Liver (tissue), 9 donors: ENCODE results near the gene SHC3. TPM values are rescaled to one million over a fixed set of nuclear protein-coding genes. Genes with fewer than 3 reads are reported as not detected.
A peak's percentile ranks its signal among the peaks of the same experiment; 100 is the strongest.

Experiments
- DNase-seq: peaks from one replicate; pipeline ENCODE4 v3.0.0-alpha.2; 2017; ENCODE audit warnings: low spot score
- H3K27ac ChIP-seq, 2 donors: one replicate each; pipeline ENCODE4 v1.7.0; 2013; ENCODE audit warnings: inconsistent platforms in 2 of 2, low read length in 2 of 2, control low read depth in 1 of 2, low read depth in 1 of 2, mild to moderate bottlenecking in 1 of 2
- H3K27me3 ChIP-seq, 4 donors: one replicate each; pipeline versions ENCODE4 v1.6.1 to v1.7.0; 2013; ENCODE audit warnings: low read length in 3 of 4, inconsistent platforms in 1 of 4, mild to moderate bottlenecking in 1 of 4, moderate library complexity in 1 of 4; ENCODE audit not compliant: control insufficient read depth in 4 of 4, insufficient read depth in 4 of 4
- H3K36me3 ChIP-seq, 4 donors: one replicate each; pipeline versions ENCODE4 v1.6.1 to v1.7.0; 2013; ENCODE audit warnings: low read length in 3 of 4, mild to moderate bottlenecking in 3 of 4, low read depth in 1 of 4, moderate library complexity in 1 of 4; ENCODE audit not compliant: control insufficient read depth in 4 of 4, insufficient read depth in 3 of 4
- H3K4me1 ChIP-seq, 4 donors: one replicate each; pipeline versions ENCODE4 v1.6.1 to v1.7.0; 2013; ENCODE audit warnings: low read length in 3 of 4, mild to moderate bottlenecking in 3 of 4, moderate library complexity in 1 of 4; ENCODE audit not compliant: control insufficient read depth in 4 of 4, insufficient read depth in 4 of 4
- H3K4me3 ChIP-seq, 3 donors: one replicate each; pipeline versions ENCODE4 v1.6.1 to v1.7.0; 2013; ENCODE audit warnings: low read length in 3 of 3, control low read depth in 1 of 3, low read depth in 1 of 3, mild to moderate bottlenecking in 1 of 3
- H3K9ac ChIP-seq, 2 donors: one replicate each; pipeline ENCODE4 v1.7.0; 2013; ENCODE audit warnings: low read length in 2 of 2, mild to moderate bottlenecking in 2 of 2, moderate library complexity in 2 of 2, control low read depth in 1 of 2, low read depth in 1 of 2
- H3K9me3 ChIP-seq, 4 donors: one replicate each; pipeline versions ENCODE4 v1.6.1 to v1.7.0; 2013; ENCODE audit warnings: low read length in 3 of 4; ENCODE audit not compliant: control insufficient read depth in 4 of 4
- EGR1 ChIP-seq, 2 donors: IDR thresholded peaks; 2 replicates each; pipeline ENCODE4 v1.6.1; 2016 to 2018; ENCODE audit warnings: antibody characterized with exemption in 2 of 2, low read depth in 2 of 2
- FOXA1 ChIP-seq: IDR thresholded peaks from 2 replicates; pipeline ENCODE4 v1.6.1; 2016; ENCODE audit warnings: antibody characterized with exemption
- FOXA2 ChIP-seq: IDR thresholded peaks from 2 replicates; pipeline ENCODE4 v1.6.1; 2016; ENCODE audit warnings: antibody characterized with exemption
- GABPA ChIP-seq, 2 donors: IDR thresholded peaks in 1 of 2; conservative IDR thresholded peaks in 1 of 2; 2 replicates each; pipeline ENCODE4 v1.6.1; 2016; ENCODE audit warnings: antibody characterized with exemption in 2 of 2, mild to moderate bottlenecking in 1 of 2, moderate library complexity in 1 of 2
- HNF4A ChIP-seq, 2 donors: conservative IDR thresholded peaks; 2 replicates each; pipeline ENCODE4 v1.6.1; 2016; ENCODE audit warnings: antibody characterized with exemption in 2 of 2, mild to moderate bottlenecking in 2 of 2
- HNF4G ChIP-seq: IDR thresholded peaks from 2 replicates; pipeline ENCODE4 v1.6.1; 2016; ENCODE audit warnings: antibody characterized with exemption
- JUND ChIP-seq, 2 donors: IDR thresholded peaks; 2 replicates each; pipeline ENCODE4 v1.6.1; 2016; ENCODE audit warnings: antibody characterized with exemption in 2 of 2
- MAX ChIP-seq: IDR thresholded peaks from 2 replicates; pipeline ENCODE4 v1.6.1; 2016; ENCODE audit warnings: antibody characterized with exemption
- NR2F2 ChIP-seq: IDR thresholded peaks from 2 replicates; pipeline ENCODE4 v1.6.1; 2016; ENCODE audit warnings: antibody characterized with exemption
- RAD21 ChIP-seq, 2 donors: IDR thresholded peaks; 2 replicates each; pipeline ENCODE4 v1.6.1; 2016; ENCODE audit warnings: antibody characterized with exemption in 2 of 2, mild to moderate bottlenecking in 2 of 2
- REST ChIP-seq: IDR thresholded peaks from 2 replicates; pipeline ENCODE4 v1.6.1; 2016; ENCODE audit warnings: antibody characterized with exemption, mild to moderate bottlenecking
- RXRA ChIP-seq, 2 donors: IDR thresholded peaks; 2 replicates each; pipeline ENCODE4 v1.6.1; 2017 to 2018; ENCODE audit warnings: antibody characterized with exemption in 2 of 2, mild to moderate bottlenecking in 1 of 2
- SP1 ChIP-seq: IDR thresholded peaks from 2 replicates; pipeline ENCODE4 v1.6.1; 2018; ENCODE audit warnings: antibody characterized with exemption, mild to moderate bottlenecking
- TAF1 ChIP-seq: conservative IDR thresholded peaks from 2 replicates; pipeline ENCODE4 v1.6.1; 2016; ENCODE audit warnings: antibody characterized with exemption, mild to moderate bottlenecking
- YY1 ChIP-seq: IDR thresholded peaks from 2 replicates; pipeline ENCODE4 v1.6.1; 2016; ENCODE audit warnings: antibody characterized with exemption, mild to moderate bottlenecking
- WGBS: extraction: QIAGEN DNeasy Blood & Tissue Kit; methylation state at CpG from one replicate; pipeline ENCODE4 v1.1.7; 2013; 5-methylcytosine and 5-hydroxymethylcytosine counted together
- polyA plus RNA-seq, 2 donors: library from polyadenylated mRNA; stranded (reverse) in 1 of 2; unstranded in 1 of 2; fragments of 200-250 nt in 1 of 2; fragments of >200 nt in 1 of 2; fragmentation: Nextera tagmentation in 1 of 2; extraction: Ambion mirVana in 1 of 2; gene quantifications; one replicate each; pipeline versions ENCODE4 v1.2.1 to v1.2.3, GENCODE V29; 2013 to 2015
- total RNA-seq, 2 donors: library from RNA; depleted of rRNA; stranded (reverse); fragments of >200 nt; gene quantifications; one replicate each; pipeline ENCODE4 v1.2.3, GENCODE V29; 2014
- TF ChIP-seq, protein P1 (sequence below): IDR thresholded peaks from 2 replicates; pipeline ENCODE4 v1.6.1; 2016; ENCODE audit warnings: antibody characterized with exemption
- TF ChIP-seq, protein P2 (sequence below): IDR thresholded peaks from 2 replicates; pipeline ENCODE4 v1.6.1; 2016; ENCODE audit warnings: antibody characterized with exemption
- TF ChIP-seq, protein P3 (sequence below): fragments of 150-350 bp; IDR thresholded peaks from 2 replicates; pipeline ENCODE4 v1.5.1; 2017; ENCODE audit warnings: improper control_type of control experiment, low read depth, low read length; ENCODE audit not compliant: missing input control
- donor health status: healthy.
- donor health status: healthy.
- donor health status: healthy.
- donor health status: healthy.
- donor health status: healthy.

Gene SHC3
- total and polyA plus RNA-seq, 4 donors: 0.03 to 0.08 (median 0.04) TPM

DNA sequence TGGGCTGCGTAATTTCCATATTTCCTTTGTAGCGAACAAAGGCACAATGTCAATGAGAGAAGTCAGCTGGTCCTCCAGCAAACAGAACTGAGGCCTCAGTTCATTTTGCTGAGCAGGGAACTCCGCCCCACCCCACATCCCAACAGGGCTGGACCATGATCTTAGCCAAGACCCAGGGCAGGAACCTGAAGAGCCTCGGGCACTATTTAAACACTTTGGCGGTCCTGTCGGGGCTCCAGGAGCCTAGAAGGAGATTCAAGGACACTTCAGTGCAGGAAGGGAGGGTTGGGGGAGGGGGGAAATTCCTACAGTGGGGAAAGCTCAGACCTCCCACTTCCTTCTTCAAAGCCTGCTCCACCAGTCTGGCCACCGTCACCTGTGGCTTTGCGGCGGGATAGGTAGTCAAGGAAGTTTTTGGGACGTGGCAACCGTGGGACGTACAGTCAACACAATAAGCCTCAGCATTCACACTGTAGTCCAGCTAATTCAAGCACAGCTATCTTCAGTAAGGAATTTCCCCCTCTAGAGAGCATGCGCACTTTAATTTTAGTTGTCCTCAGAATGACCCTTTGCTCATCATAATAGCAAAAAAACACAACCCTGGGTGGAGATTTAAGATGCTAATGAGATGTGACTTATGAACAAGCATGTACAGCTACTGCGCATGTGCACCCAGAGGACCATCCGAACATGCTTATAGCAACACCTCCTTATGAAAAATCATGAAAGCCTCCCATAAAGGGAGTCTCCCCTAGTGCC is 156.4 kb downstream of the SHC3 start:
- H3K27me3 ChIP-seq: no peaks in the 10 kb centered on the region
- H3K4me1 ChIP-seq: no peaks in the 10 kb centered on the region
- WGBS: 71% methylated on average over 15 of the region's 15 CpGs
- no peak for DNase-seq
- no peaks in the 10 kb centered on the region for H3K9me3 ChIP-seq
- H3K36me3 ChIP-seq: no peaks in the 10 kb centered on the region
- no peak overlapping the region for H3K4me3 ChIP-seq
- H3K27ac ChIP-seq: peak overlapping the region in 1 of 2 donors; percentile 28
- no peak overlapping the region for H3K9ac ChIP-seq
- TF ChIP-seq FOXA1 (no peak), SP1 (no peak), JUND (IDR thresholded peaks at IDR 0.05) (no peak), HNF4A (conservative IDR thresholded peaks at IDR 0.05) (no peak), GABPA (IDR thresholded peaks at IDR 0.05 in 1 of 2, conservative IDR thresholded peaks at IDR 0.05 in 1 of 2) (no peak), EGR1 (IDR thresholded peaks at IDR 0.05; ENCODE audit: low read depth in 2 of 2) (no peak), HNF4G (no peak), TAF1 (no peak), RAD21 (IDR thresholded peaks at IDR 0.05) (no peak), NR2F2 (no peak), YY1 (no peak), REST (no peak), MAX (no peak), RXRA (IDR thresholded peaks at IDR 0.05) (no peak), FOXA2 (no peak)
- TF ChIP-seq, protein P1, sequence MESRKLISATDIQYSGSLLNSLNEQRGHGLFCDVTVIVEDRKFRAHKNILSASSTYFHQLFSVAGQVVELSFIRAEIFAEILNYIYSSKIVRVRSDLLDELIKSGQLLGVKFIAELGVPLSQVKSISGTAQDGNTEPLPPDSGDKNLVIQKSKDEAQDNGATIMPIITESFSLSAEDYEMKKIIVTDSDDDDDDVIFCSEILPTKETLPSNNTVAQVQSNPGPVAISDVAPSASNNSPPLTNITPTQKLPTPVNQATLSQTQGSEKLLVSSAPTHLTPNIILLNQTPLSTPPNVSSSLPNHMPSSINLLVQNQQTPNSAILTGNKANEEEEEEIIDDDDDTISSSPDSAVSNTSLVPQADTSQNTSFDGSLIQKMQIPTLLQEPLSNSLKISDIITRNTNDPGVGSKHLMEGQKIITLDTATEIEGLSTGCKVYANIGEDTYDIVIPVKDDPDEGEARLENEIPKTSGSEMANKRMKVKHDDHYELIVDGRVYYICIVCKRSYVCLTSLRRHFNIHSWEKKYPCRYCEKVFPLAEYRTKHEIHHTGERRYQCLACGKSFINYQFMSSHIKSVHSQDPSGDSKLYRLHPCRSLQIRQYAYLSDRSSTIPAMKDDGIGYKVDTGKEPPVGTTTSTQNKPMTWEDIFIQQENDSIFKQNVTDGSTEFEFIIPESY: no peak
- TF ChIP-seq, protein P2, sequence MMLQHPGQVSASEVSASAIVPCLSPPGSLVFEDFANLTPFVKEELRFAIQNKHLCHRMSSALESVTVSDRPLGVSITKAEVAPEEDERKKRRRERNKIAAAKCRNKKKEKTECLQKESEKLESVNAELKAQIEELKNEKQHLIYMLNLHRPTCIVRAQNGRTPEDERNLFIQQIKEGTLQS: no peak
- TF ChIP-seq, protein P3, sequence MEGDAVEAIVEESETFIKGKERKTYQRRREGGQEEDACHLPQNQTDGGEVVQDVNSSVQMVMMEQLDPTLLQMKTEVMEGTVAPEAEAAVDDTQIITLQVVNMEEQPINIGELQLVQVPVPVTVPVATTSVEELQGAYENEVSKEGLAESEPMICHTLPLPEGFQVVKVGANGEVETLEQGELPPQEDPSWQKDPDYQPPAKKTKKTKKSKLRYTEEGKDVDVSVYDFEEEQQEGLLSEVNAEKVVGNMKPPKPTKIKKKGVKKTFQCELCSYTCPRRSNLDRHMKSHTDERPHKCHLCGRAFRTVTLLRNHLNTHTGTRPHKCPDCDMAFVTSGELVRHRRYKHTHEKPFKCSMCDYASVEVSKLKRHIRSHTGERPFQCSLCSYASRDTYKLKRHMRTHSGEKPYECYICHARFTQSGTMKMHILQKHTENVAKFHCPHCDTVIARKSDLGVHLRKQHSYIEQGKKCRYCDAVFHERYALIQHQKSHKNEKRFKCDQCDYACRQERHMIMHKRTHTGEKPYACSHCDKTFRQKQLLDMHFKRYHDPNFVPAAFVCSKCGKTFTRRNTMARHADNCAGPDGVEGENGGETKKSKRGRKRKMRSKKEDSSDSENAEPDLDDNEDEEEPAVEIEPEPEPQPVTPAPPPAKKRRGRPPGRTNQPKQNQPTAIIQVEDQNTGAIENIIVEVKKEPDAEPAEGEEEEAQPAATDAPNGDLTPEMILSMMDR: no peak
